Cardiac muscle cell (in vitro differentiated cells and primary cell): Measurements from ENCODE around the gene PRKCA. TPM values are rescaled to one million over a fixed set of nuclear protein-coding genes. Genes with fewer than 3 reads are reported as not detected.

Experiments used
- DNase-seq, 2 donors: peaks; one replicate each; pipeline versions ENCODE4 v3.0.0 to v3.0.0-alpha.2; 2010 to 2017; ENCODE audit warnings: low read depth in 1 of 2, low spot score in 1 of 2
- H3K27ac ChIP-seq: fragments of 200-600 bp; sonication (generic); 2 replicates; pipeline ENCODE4 v1.5.1; 2016
- H3K27me3 ChIP-seq: fragments of 200-600 bp; sonication (generic); 2 replicates; pipeline ENCODE4 v1.6.0; 2016; ENCODE audit warnings: control low read depth
- H3K36me3 ChIP-seq: fragments of 200-600 bp; sonication (generic); 2 replicates; pipeline ENCODE4 v1.5.1; 2016; ENCODE audit warnings: control low read depth
- H3K4me1 ChIP-seq: fragments of 200-600 bp; sonication (generic); 2 replicates; pipeline ENCODE4 v1.8.1; 2017; ENCODE audit warnings: low read depth, mild to moderate bottlenecking, mixed run types
- H3K4me3 ChIP-seq: fragments of 200-600 bp; sonication (generic); 2 replicates; pipeline ENCODE4 v1.5.1; 2016; ENCODE audit warnings: mild to moderate bottlenecking
- H3K9me3 ChIP-seq: fragments of 200-600 bp; sonication (generic); 2 replicates; pipeline ENCODE4 v1.5.1; 2017; ENCODE audit warnings: low read depth, mild to moderate bottlenecking, control low read depth
- polyA plus RNA-seq: library from polyadenylated mRNA; unstranded; fragments of >200 nt; fragmentation: Nextera tagmentation; extraction: Ambion mirVana; gene quantifications from 2 replicates; pipeline ENCODE4 v1.2.1, GENCODE V29; 2016
- total RNA-seq: library from RNA; depleted of rRNA; stranded (reverse); fragments of >200 nt; gene quantifications from 2 replicates; pipeline ENCODE4 v1.2.3, GENCODE V29; 2016
- TF ChIP-seq, protein P1 (sequence below): IDR thresholded peaks from 2 replicates; pipeline ENCODE4 v1.5.1; 2012; ENCODE audit warnings: low read depth, mild to moderate bottlenecking, low read length

Gene PRKCA
- total and polyA plus RNA-seq, 2 experiments from 2014 or later: 3.1 to 10.3 TPM

- peaks cover 42% of the 10 kb centered on the region for H3K27me3 ChIP-seq
- H3K27ac ChIP-seq: no peak overlapping the region
- no peaks in the 10 kb centered on the region for H3K9me3 ChIP-seq
- no peak for DNase-seq
- H3K4me3 ChIP-seq: no peak overlapping the region
- H3K36me3 ChIP-seq: no peaks in the 10 kb centered on the region
- no peaks in the 10 kb centered on the region for H3K4me1 ChIP-seq
- TF ChIP-seq, protein P1, sequence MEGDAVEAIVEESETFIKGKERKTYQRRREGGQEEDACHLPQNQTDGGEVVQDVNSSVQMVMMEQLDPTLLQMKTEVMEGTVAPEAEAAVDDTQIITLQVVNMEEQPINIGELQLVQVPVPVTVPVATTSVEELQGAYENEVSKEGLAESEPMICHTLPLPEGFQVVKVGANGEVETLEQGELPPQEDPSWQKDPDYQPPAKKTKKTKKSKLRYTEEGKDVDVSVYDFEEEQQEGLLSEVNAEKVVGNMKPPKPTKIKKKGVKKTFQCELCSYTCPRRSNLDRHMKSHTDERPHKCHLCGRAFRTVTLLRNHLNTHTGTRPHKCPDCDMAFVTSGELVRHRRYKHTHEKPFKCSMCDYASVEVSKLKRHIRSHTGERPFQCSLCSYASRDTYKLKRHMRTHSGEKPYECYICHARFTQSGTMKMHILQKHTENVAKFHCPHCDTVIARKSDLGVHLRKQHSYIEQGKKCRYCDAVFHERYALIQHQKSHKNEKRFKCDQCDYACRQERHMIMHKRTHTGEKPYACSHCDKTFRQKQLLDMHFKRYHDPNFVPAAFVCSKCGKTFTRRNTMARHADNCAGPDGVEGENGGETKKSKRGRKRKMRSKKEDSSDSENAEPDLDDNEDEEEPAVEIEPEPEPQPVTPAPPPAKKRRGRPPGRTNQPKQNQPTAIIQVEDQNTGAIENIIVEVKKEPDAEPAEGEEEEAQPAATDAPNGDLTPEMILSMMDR: no peak
These were observed 535.7 kb downstream of the PRKCA start for GRCh38 chr17:66837885-66838665.

GRCh38 chr17:66839616-66840015 lies 537.2 kb downstream of the PRKCA start:
- peaks cover 28% of the 10 kb centered on the region for H3K27me3 ChIP-seq
- H3K27ac ChIP-seq: no peak overlapping the region
- no peaks in the 10 kb centered on the region for H3K36me3 ChIP-seq
- H3K4me1 ChIP-seq: no peaks in the 10 kb centered on the region
- DNase-seq: no peak
- no peaks in the 10 kb centered on the region for H3K9me3 ChIP-seq
- TF ChIP-seq, protein P1: no peak
- H3K4me3 ChIP-seq: no peak overlapping the region

DNA sequence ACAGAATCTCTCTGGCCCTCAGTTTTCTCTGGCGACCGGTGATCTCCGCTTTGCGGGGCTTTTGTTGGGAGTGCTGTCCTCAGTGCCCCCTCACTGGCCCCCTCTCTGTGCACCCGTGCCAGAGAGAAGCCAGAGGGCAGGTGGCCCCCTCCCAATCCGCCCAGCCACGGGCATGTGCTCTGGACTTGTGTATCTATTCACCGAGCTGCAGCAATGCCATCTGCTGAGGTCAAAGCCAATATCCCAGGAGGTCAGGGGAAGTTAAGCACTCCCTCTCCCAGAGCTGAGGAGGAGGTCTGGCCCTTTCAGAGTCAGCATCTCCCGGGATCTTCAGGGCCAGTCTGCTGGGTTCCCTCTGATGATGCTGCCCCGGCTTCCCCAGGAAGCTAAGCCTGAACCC lies 537.6 kb downstream of the PRKCA start:
- H3K36me3 ChIP-seq: no peaks in the 10 kb centered on the region
- peaks cover 24% of the 10 kb centered on the region for H3K27me3 ChIP-seq
- no peak overlapping the region for H3K27ac ChIP-seq
- DNase-seq: no peak
- H3K4me3 ChIP-seq: no peak overlapping the region
- no peaks in the 10 kb centered on the region for H3K4me1 ChIP-seq
- no peaks in the 10 kb centered on the region for H3K9me3 ChIP-seq
- TF ChIP-seq, protein P1: no peak

GRCh38 chr17:66841328-66841727 lies 538.9 kb downstream of the PRKCA start:
- TF ChIP-seq, protein P1: no peak
- H3K4me1 ChIP-seq: no peaks in the 10 kb centered on the region
- no peaks in the 10 kb centered on the region for H3K9me3 ChIP-seq
- DNase-seq: no peak
- H3K27me3 ChIP-seq: peaks cover 11% of the 10 kb centered on the region
- no peak overlapping the region for H3K4me3 ChIP-seq
- H3K27ac ChIP-seq: no peak overlapping the region
- no peaks in the 10 kb centered on the region for H3K36me3 ChIP-seq

DNA sequence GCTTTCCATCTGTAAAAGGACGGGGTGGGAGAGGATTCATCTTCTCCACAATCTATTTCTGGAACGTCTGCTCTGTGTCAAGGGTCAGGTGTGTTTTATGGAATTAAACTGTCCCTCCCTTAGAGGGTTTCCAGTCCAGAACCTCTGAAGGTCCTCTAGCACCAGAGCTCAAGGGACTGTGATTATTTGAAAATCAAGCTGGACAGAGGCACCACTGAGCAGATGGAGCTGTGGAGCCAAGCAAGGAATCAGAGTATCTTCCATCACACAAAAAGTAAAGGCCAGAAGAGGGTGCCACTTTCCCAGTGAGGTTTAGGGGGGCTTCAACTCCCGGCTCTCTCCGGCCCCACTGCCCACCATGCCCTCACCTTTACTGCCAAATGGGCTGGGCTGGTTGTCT lies 539.3 kb downstream of the PRKCA start:
- Histone ChIP-seq H3K4me1 (no peaks in the 10 kb centered on the region), H3K27me3 (peaks cover 7% of the 10 kb centered on the region), H3K36me3 (no peaks in the 10 kb centered on the region), H3K4me3 (no peak overlapping the region), H3K9me3 (no peaks in the 10 kb centered on the region), H3K27ac (no peak overlapping the region)
- no peak for DNase-seq
- TF ChIP-seq, protein P1: no peak
